NT2/D1 (cell line): ENCODE results near the gene PPEF2.

Source experiments
- SUZ12 ChIP-seq: IDR thresholded peaks from 2 replicates; pipeline ENCODE4 v1.6.1; 2011; ENCODE audit not compliant: insufficient read length, insufficient read depth; ENCODE audit errors: extremely low read depth
- YY1 ChIP-seq: IDR thresholded peaks from 2 replicates; pipeline ENCODE4 v1.6.1; 2011; ENCODE audit not compliant: insufficient read length, insufficient read depth
- ZNF274 ChIP-seq: IDR thresholded peaks from 2 replicates; pipeline ENCODE4 v1.6.1; 2011; ENCODE audit warnings: mild to moderate bottlenecking, low read depth, low read length

DNA sequence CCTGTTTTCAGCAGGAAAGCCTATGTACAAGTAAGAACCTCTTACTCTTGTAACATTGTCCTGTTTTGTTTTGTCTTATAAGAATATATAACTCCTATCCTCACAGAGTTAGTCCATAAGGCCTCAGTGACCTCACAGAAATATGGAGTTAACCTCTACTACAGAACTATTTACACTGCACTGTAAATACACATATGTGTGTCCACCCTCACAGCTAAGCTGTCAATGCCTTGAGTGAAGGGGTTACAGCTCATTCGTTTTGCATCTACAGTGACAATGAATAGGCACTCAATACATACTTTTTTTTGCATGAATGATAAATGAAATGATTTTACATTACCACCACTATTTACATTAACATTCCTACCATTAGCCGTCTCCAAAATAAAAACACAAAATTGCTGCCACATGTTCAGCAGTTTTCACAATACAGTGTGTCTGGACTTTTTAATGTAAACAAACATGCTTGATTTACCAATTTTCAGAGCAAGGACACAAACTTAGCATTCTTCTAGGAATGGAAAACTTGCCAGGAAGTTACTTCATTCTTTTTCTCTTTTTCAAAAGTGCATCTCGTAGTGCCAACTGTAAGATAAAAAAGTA, 48.1 kb upstream of the PPEF2 start:
- TF ChIP-seq ZNF274 = no peak
- TF ChIP-seq YY1 = no peak
- no peak for TF ChIP-seq SUZ12
